DND-41 (cell line): ENCODE results near the gene PSMD6.

Experiments
- ATAC-seq: fragments of 200-7000 bp; cut with Tn5 transposase; 3 replicates; pipeline ENCODE4 v1.9.1; 2021; ENCODE audit warnings: low read depth; ENCODE audit not compliant: insufficient read depth
- DNase-seq: peaks from one replicate; pipeline ENCODE4 v3.0.0-alpha.2; 2020
- H2AFZ ChIP-seq: 2 replicates; pipeline ENCODE4 v1.6.0; 2012; ENCODE audit warnings: low read depth, low read length
- H3K27ac ChIP-seq: 2 replicates; pipeline ENCODE4 v1.5.1; 2012; ENCODE audit warnings: low read length, inconsistent platforms
- H3K27me3 ChIP-seq: fragments of 200-600 bp; sonication (generic); 2 replicates; pipeline ENCODE4 v1.6.0; 2012; ENCODE audit warnings: low read length, mild to moderate bottlenecking, inconsistent platforms; ENCODE audit not compliant: insufficient read depth, poor library complexity
- H3K36me3 ChIP-seq: 2 replicates; pipeline ENCODE4 v1.5.1; 2012; ENCODE audit warnings: low read length, inconsistent platforms; ENCODE audit not compliant: insufficient read depth
- H3K4me1 ChIP-seq: 2 replicates; pipeline ENCODE4 v1.5.1; 2012; ENCODE audit warnings: mild to moderate bottlenecking, low read length; ENCODE audit not compliant: insufficient read depth
- H3K4me2 ChIP-seq: 2 replicates; pipeline ENCODE4 v1.6.0; 2012; ENCODE audit warnings: mild to moderate bottlenecking, moderate library complexity, low read length, inconsistent platforms; ENCODE audit not compliant: insufficient read depth
- H3K4me3 ChIP-seq, 2 experiments: fragments of 200-600 bp in 1 of 2; shearing (Covaris generic) in 1 of 2; 2 replicates each; pipeline ENCODE4 v1.5.1; 2012 to 2016; ENCODE audit warnings: inconsistent platforms in 2 of 2, low read length in 2 of 2, mild to moderate bottlenecking in 2 of 2, low read depth in 1 of 2, moderate library complexity in 1 of 2
- H3K79me2 ChIP-seq: 2 replicates; pipeline ENCODE4 v1.6.0; 2012; ENCODE audit warnings: low read length, inconsistent platforms; ENCODE audit not compliant: insufficient read depth
- H3K9ac ChIP-seq: 2 replicates; pipeline ENCODE4 v1.6.0; 2012; ENCODE audit warnings: low read depth, mild to moderate bottlenecking, inconsistent platforms, low read length, moderate library complexity
- H3K9me3 ChIP-seq: 2 replicates; pipeline ENCODE4 v1.5.1; 2012; ENCODE audit warnings: low read length, moderate library complexity, mild to moderate bottlenecking, inconsistent platforms; ENCODE audit not compliant: insufficient read depth, severe bottlenecking
- H4K20me1 ChIP-seq: 2 replicates; pipeline ENCODE4 v1.6.0; 2012; ENCODE audit warnings: low read length; ENCODE audit not compliant: insufficient read depth
- EZH2 ChIP-seq: IDR thresholded peaks from 3 replicates; pipeline ENCODE4 v1.6.1; 2012; ENCODE audit warnings: borderline replicate concordance, low read depth, mild to moderate bottlenecking, moderate library complexity, low read length, inconsistent platforms; ENCODE audit not compliant: severe bottlenecking
- TF ChIP-seq, protein P1 (sequence below): IDR thresholded peaks from 2 replicates; pipeline ENCODE4 v1.5.1; 2012; ENCODE audit warnings: borderline replicate concordance, low read length, moderate library complexity, mild to moderate bottlenecking; ENCODE audit not compliant: poor library complexity, severe bottlenecking; ENCODE audit errors: extremely low read depth

Gene PSMD6

GRCh38 chr3:63991666-63992065, 31.6 kb downstream of the PSMD6 start:
- TF ChIP-seq, protein P1, sequence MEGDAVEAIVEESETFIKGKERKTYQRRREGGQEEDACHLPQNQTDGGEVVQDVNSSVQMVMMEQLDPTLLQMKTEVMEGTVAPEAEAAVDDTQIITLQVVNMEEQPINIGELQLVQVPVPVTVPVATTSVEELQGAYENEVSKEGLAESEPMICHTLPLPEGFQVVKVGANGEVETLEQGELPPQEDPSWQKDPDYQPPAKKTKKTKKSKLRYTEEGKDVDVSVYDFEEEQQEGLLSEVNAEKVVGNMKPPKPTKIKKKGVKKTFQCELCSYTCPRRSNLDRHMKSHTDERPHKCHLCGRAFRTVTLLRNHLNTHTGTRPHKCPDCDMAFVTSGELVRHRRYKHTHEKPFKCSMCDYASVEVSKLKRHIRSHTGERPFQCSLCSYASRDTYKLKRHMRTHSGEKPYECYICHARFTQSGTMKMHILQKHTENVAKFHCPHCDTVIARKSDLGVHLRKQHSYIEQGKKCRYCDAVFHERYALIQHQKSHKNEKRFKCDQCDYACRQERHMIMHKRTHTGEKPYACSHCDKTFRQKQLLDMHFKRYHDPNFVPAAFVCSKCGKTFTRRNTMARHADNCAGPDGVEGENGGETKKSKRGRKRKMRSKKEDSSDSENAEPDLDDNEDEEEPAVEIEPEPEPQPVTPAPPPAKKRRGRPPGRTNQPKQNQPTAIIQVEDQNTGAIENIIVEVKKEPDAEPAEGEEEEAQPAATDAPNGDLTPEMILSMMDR: no peak
- no peak for TF ChIP-seq EZH2
- H3K36me3 ChIP-seq: peaks cover 98% of the 10 kb centered on the region
- ATAC-seq: no peak

GRCh38 chr3:63990733-63991132, 32.6 kb downstream of the PSMD6 start:
- no peak overlapping the region for H3K9ac ChIP-seq
- ATAC-seq (no peak), DNase-seq (no peak)
- no peaks in the 10 kb centered on the region for H3K9me3 ChIP-seq
- H2AFZ ChIP-seq: no peak overlapping the region
- TF ChIP-seq, protein P1: no peak
- TF ChIP-seq EZH2: no peak
- peaks cover 6% of the 10 kb centered on the region; the same call in 1 of the 2 replicates for H3K79me2 ChIP-seq
- no peaks in the 10 kb centered on the region for H3K4me1 ChIP-seq
- H3K36me3 ChIP-seq: peaks cover 98% of the 10 kb centered on the region
- no peak overlapping the region for H3K4me2 ChIP-seq
- no peak overlapping the region for H3K4me3 ChIP-seq
- H3K27me3 ChIP-seq: no peaks in the 10 kb centered on the region
- peaks cover 25% of the 10 kb centered on the region for H4K20me1 ChIP-seq
- no peak overlapping the region for H3K27ac ChIP-seq

More at GRCh38 chr3:63991666-63992065, 31.6 kb downstream of the PSMD6 start:
- no peak overlapping the region for H3K27ac ChIP-seq
- H3K4me2 ChIP-seq: no peak overlapping the region
- no peaks in the 10 kb centered on the region for H3K9me3 ChIP-seq
- no peaks in the 10 kb centered on the region for H3K4me1 ChIP-seq
- H4K20me1 ChIP-seq: peaks cover 25% of the 10 kb centered on the region
- H3K27me3 ChIP-seq: no peaks in the 10 kb centered on the region
- no peak for DNase-seq
- no peak overlapping the region for H2AFZ ChIP-seq
- no peak overlapping the region for H3K9ac ChIP-seq
- no peak overlapping the region for H3K4me3 ChIP-seq
- peaks cover 6% of the 10 kb centered on the region; the same call in 1 of the 2 replicates for H3K79me2 ChIP-seq

- Histone ChIP-seq H3K27me3 (no peaks in the 10 kb centered on the region), H3K4me1 (no peaks in the 10 kb centered on the region), H3K79me2 (peaks cover 6% of the 10 kb centered on the region), H4K20me1 (peaks cover 25% of the 10 kb centered on the region), H3K9ac (no peak overlapping the region), H3K9me3 (no peaks in the 10 kb centered on the region), H3K27ac (no peak overlapping the region), H3K36me3 (peaks cover 98% of the 10 kb centered on the region), H3K4me2 (no peak overlapping the region), H2AFZ (no peak overlapping the region), H3K4me3 (no peak overlapping the region)
- no peak for DNase-seq
- TF ChIP-seq, protein P1: no peak
- ATAC-seq: no peak
These were observed 33.1 kb downstream of the PSMD6 start for GRCh38 chr3:63990204-63990603.

- DNase-seq (no peak), ATAC-seq (no peak)
- Histone ChIP-seq H3K36me3 (peaks cover 98% of the 10 kb centered on the region), H2AFZ (no peak overlapping the region), H3K9me3 (no peaks in the 10 kb centered on the region), H4K20me1 (peaks cover 26% of the 10 kb centered on the region), H3K27me3 (no peaks in the 10 kb centered on the region), H3K4me1 (no peaks in the 10 kb centered on the region), H3K4me2 (no peak overlapping the region), H3K4me3 (no peak overlapping the region), H3K27ac (no peak overlapping the region), H3K79me2 (peaks cover 14% of the 10 kb centered on the region), H3K9ac (no peak overlapping the region)
- no peak for TF ChIP-seq EZH2
- TF ChIP-seq, protein P1: no peak
These were observed 34.4 kb downstream of the PSMD6 start for GRCh38 chr3:63988943-63989342.
